ENCODE measurements around the gene CD82.

Gene CD82

GRCh38 chr11:44596525-44597276 is 31.2 kb downstream of the CD82 start:
- no peak overlapping the region for H3K4me3 ChIP-seq (ENCODE audit: control insufficient read depth, low read depth, low read length)
- TF ChIP-seq CTCF (IDR thresholded peaks at IDR 0.05; ENCODE audit: control insufficient read depth, insufficient read depth, low read depth, low read length, missing control alignments), result no peak
- DNase-seq (ENCODE audit: low read depth), result no peak

- no peak for DNase-seq (ENCODE audit: low read depth)
- H3K4me3 ChIP-seq (ENCODE audit: control insufficient read depth, low read depth, low read length), result no peak overlapping the region
- TF ChIP-seq CTCF (IDR thresholded peaks at IDR 0.05; ENCODE audit: control insufficient read depth, insufficient read depth, low read depth, low read length, missing control alignments), result no peak
Observed at GRCh38 chr11:44597358-44598012, 32.0 kb downstream of the CD82 start.

- no peak for DNase-seq (ENCODE audit: low read depth)
- TF ChIP-seq CTCF (IDR thresholded peaks at IDR 0.05; ENCODE audit: control insufficient read depth, insufficient read depth, low read depth, low read length, missing control alignments), result no peak
- H3K4me3 ChIP-seq (ENCODE audit: control insufficient read depth, low read depth, low read length), result no peak overlapping the region
Observed at GRCh38 chr11:44598831-44599230, 33.4 kb downstream of the CD82 start.

- no peak for TF ChIP-seq CTCF (IDR thresholded peaks at IDR 0.05; ENCODE audit: control insufficient read depth, insufficient read depth, low read depth, low read length, missing control alignments)
- DNase-seq (ENCODE audit: low read depth), result no peak
- no peak overlapping the region for H3K4me3 ChIP-seq (ENCODE audit: control insufficient read depth, low read depth, low read length)
Observed at GRCh38 chr11:44600261-44600660, 34.8 kb downstream of the CD82 start.

- H3K4me3 ChIP-seq (ENCODE audit: control insufficient read depth, low read depth, low read length), result no peak overlapping the region
- no peak for DNase-seq (ENCODE audit: low read depth)
- TF ChIP-seq CTCF (IDR thresholded peaks at IDR 0.05; ENCODE audit: control insufficient read depth, insufficient read depth, low read depth, low read length, missing control alignments), result no peak
Observed at GRCh38 chr11:44600839-44601383, 35.4 kb downstream of the CD82 start.

- no peak for DNase-seq (ENCODE audit: low read depth)
- H3K4me3 ChIP-seq (ENCODE audit: control insufficient read depth, low read depth, low read length), result no peak overlapping the region
- no peak for TF ChIP-seq CTCF (IDR thresholded peaks at IDR 0.05; ENCODE audit: control insufficient read depth, insufficient read depth, low read depth, low read length, missing control alignments)
Observed at GRCh38 chr11:44601471-44602370, 36.3 kb downstream of the CD82 start.
